GM23338 (cell line): ENCODE data around the gene SLC25A22. TPM values are rescaled to one million over a fixed set of nuclear protein-coding genes. Genes with fewer than 3 reads are reported as not detected.

Experiments used
- ATAC-seq: fragments of 200-7000 bp; cut with Tn5 transposase; 3 replicates; pipeline ENCODE4 v1.9.1; 2020
- DNase-seq: peaks from one replicate; pipeline ENCODE4 v3.0.0-alpha.2; 2015; ENCODE audit warnings: low spot score
- H2AFZ ChIP-seq: fragments of 200-600 bp; sonication (generic); 2 replicates; pipeline ENCODE4 v1.8.0; 2016; ENCODE audit warnings: antibody characterized with exemption, mild to moderate bottlenecking, moderate library complexity
- H3F3A ChIP-seq: fragments of 200-600 bp; sonication (generic); replicated peaks from 2 replicates; pipeline ENCODE4 v1.8.0; 2017; ENCODE audit warnings: antibody characterized with exemption, mixed run types, low read depth
- H3K27ac ChIP-seq: fragments of 200-600 bp; sonication (generic); 2 replicates; pipeline ENCODE4 v1.6.1; 2016; ENCODE audit warnings: low read depth
- H3K27me3 ChIP-seq: fragments of 200-600 bp; sonication (generic); 2 replicates; pipeline ENCODE4 v1.8.0; 2016; ENCODE audit warnings: mild to moderate bottlenecking, mixed run types, moderate library complexity; ENCODE audit not compliant: insufficient read depth
- H3K36me3 ChIP-seq: fragments of 200-600 bp; sonication (generic); 2 replicates; pipeline ENCODE4 v1.8.0; 2016; ENCODE audit warnings: mild to moderate bottlenecking; ENCODE audit not compliant: insufficient read depth
- H3K4me1 ChIP-seq: fragments of 200-600 bp; sonication (generic); 2 replicates; pipeline ENCODE4 v1.8.0; 2016; ENCODE audit warnings: mild to moderate bottlenecking, moderate library complexity; ENCODE audit not compliant: insufficient read depth
- H3K4me2 ChIP-seq: fragments of 200-600 bp; sonication (generic); 2 replicates; pipeline ENCODE4 v1.7.1; 2017; ENCODE audit warnings: mixed run types
- H3K4me3 ChIP-seq: fragments of 200-600 bp; sonication (generic); 2 replicates; pipeline ENCODE4 v1.6.1; 2016; ENCODE audit warnings: mixed run types
- H3K79me2 ChIP-seq: fragments of 200-600 bp; sonication (generic); replicated peaks from 2 replicates; pipeline ENCODE4 v1.8.0; 2017; ENCODE audit warnings: mild to moderate bottlenecking; ENCODE audit not compliant: insufficient read depth
- H3K9me2 ChIP-seq: fragments of 200-600 bp; sonication (generic); 2 replicates; pipeline ENCODE4 v1.8.0; 2017; ENCODE audit not compliant: insufficient read depth
- H4K20me1 ChIP-seq: fragments of 200-600 bp; sonication (generic); replicated peaks from 2 replicates; pipeline ENCODE4 v1.8.0; 2017; ENCODE audit warnings: mild to moderate bottlenecking; ENCODE audit not compliant: insufficient read depth
- H3K27ac Mint-ChIP-seq: 2 replicates; pipeline ENCODE4 v1.8.0; 2020; ENCODE audit warnings: inconsistent platforms, mild to moderate bottlenecking, moderate library complexity, mixed read lengths
- H3K27me3 Mint-ChIP-seq: 3 replicates; pipeline ENCODE4 v1.8.0; 2022; ENCODE audit warnings: low read depth, mild to moderate bottlenecking, moderate library complexity, mixed read lengths, inconsistent platforms; ENCODE audit not compliant: insufficient read depth, poor library complexity
- H3K36me3 Mint-ChIP-seq: 3 replicates; pipeline ENCODE4 v1.8.0; 2021; ENCODE audit warnings: low read depth, mild to moderate bottlenecking, inconsistent platforms, moderate library complexity, mixed read lengths
- H3K4me1 Mint-ChIP-seq: 3 replicates; pipeline ENCODE4 v1.8.0; 2020; ENCODE audit warnings: mild to moderate bottlenecking, inconsistent platforms, mixed read lengths
- H3K4me3 Mint-ChIP-seq: 3 replicates; pipeline ENCODE4 v1.8.0; 2021; ENCODE audit warnings: moderate library complexity, mild to moderate bottlenecking, inconsistent platforms, mixed read lengths
- H3K9me3 Mint-ChIP-seq: 3 replicates; pipeline ENCODE4 v1.8.0; 2020; ENCODE audit warnings: moderate library complexity, mild to moderate bottlenecking, inconsistent platforms, mixed read lengths
- CREB1 ChIP-seq: fragments of 250-450 bp; sonication (Bioruptor Pico); IDR thresholded peaks from 2 replicates; pipeline ENCODE4 v1.5.0; 2020; ENCODE audit warnings: low read depth, mild to moderate bottlenecking, moderate library complexity
- EZH2 ChIP-seq: fragments of 200-600 bp; sonication (generic); IDR thresholded peaks from one replicate; pipeline ENCODE4 v1.8.0; 2017; ENCODE audit warnings: antibody characterized with exemption, mild to moderate bottlenecking, low read depth; ENCODE audit not compliant: unreplicated experiment
- EZH2phosphoT487 ChIP-seq: fragments of 200-600 bp; sonication (generic); IDR thresholded peaks from one replicate; pipeline ENCODE4 v1.8.1; 2018; ENCODE audit warnings: antibody characterized with exemption; ENCODE audit not compliant: unreplicated experiment
- JUNB ChIP-seq: IDR thresholded peaks from one replicate; pipeline ENCODE4 v1.6.1; 2016; ENCODE audit warnings: antibody characterized with exemption; ENCODE audit not compliant: unreplicated experiment
- NANOG ChIP-seq: IDR thresholded peaks from 2 replicates; pipeline ENCODE4 v1.6.1; 2016; ENCODE audit warnings: antibody characterized with exemption, borderline replicate concordance
- POLR2AphosphoS5 ChIP-seq: IDR thresholded peaks from 2 replicates; pipeline ENCODE4 v1.6.1; 2016; ENCODE audit warnings: antibody characterized with exemption, low read depth
- STAT1 ChIP-seq: IDR thresholded peaks from one replicate; pipeline ENCODE4 v1.6.1; 2016; ENCODE audit warnings: antibody characterized with exemption; ENCODE audit not compliant: unreplicated experiment
- ZNF114 ChIP-seq: fragments of 250-450 bp; sonication (Bioruptor Pico); IDR thresholded peaks from 2 replicates; pipeline ENCODE4 v1.5.0; 2020; ENCODE audit warnings: mild to moderate bottlenecking, moderate library complexity
- ZNF331 ChIP-seq: fragments of 250-450 bp; sonication (Bioruptor Pico); IDR thresholded peaks from 2 replicates; pipeline ENCODE4 v1.5.0; 2020; ENCODE audit warnings: low read depth, mild to moderate bottlenecking, moderate library complexity
- polyA plus RNA-seq: library from polyadenylated mRNA; unstranded; fragments of >200 nt; fragmentation: Nextera tagmentation; extraction: Ambion mirVana; gene quantifications from 2 replicates; pipeline ENCODE4 v1.2.1, GENCODE V29; 2016
- total RNA-seq: library from RNA; depleted of rRNA; stranded (reverse); fragments of >200 nt; shearing (Covaris generic); gene quantifications from 2 replicates; pipeline ENCODE4 v1.2.3, GENCODE V29; 2014
- TF ChIP-seq, protein P1 (sequence below), 2 experiments: fragments of 200-600 bp in 1 of 2; sonication (generic) in 1 of 2; conservative IDR thresholded peaks; 2 replicates each; pipeline versions ENCODE4 v1.5.1 to v1.6.1; 2016 to 2017; ENCODE audit warnings: antibody characterized with exemption in 2 of 2, low read depth in 2 of 2, mild to moderate bottlenecking in 2 of 2, moderate library complexity in 1 of 2
- TF ChIP-seq, protein P2 (sequence below): IDR thresholded peaks from 2 replicates; pipeline ENCODE4 v1.6.1; 2016; ENCODE audit warnings: antibody characterized with exemption
- TF ChIP-seq, protein P3 (sequence below): fragments of 250-450 bp; sonication (Bioruptor Pico); IDR thresholded peaks from 2 replicates; pipeline ENCODE4 v1.5.0; 2020; ENCODE audit warnings: mild to moderate bottlenecking, moderate library complexity
- TF ChIP-seq, protein P4 (sequence below): IDR thresholded peaks from one replicate; pipeline ENCODE4 v1.6.1; 2018; ENCODE audit warnings: antibody characterized with exemption; ENCODE audit not compliant: unreplicated experiment

Gene SLC25A22
- total and polyA plus RNA-seq, 2 experiments from 2014 or later: 21.0 to 46.4 TPM

DNA sequence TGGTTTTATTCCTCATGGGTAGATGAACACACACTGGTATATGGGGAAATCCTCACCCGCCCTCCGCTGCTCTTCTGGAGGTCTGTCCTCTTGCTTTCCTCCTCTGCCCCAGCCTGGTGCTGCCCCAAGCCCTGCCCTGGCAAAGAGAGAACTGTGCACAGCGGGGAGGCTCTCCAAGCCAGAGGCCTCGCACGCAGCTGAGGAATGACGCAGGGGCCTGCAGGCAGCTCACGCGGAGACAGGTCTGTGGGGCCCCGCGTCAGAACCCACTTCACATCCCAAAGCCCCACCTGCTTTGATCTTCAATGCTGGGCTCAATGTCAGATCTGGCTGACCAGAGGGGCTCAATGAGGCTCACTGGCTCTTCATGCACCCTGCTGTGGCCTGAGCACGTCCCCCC is 30.8 kb downstream of the SLC25A22 start:
- H3K4me1 Mint-ChIP-seq: peaks cover 9% of the 10 kb centered on the region
- H3K4me3 Mint-ChIP-seq: no peak overlapping the region
- peaks cover 75% of the 10 kb centered on the region for H3K36me3 Mint-ChIP-seq
- H3K9me3 Mint-ChIP-seq: no peaks in the 10 kb centered on the region
- no peak overlapping the region for H3K27ac ChIP-seq
- peaks cover 46% of the 10 kb centered on the region for H3F3A ChIP-seq
- peaks cover 30% of the 10 kb centered on the region for H3K27me3 Mint-ChIP-seq
- no peaks in the 10 kb centered on the region for H3K27me3 ChIP-seq
- no peaks in the 10 kb centered on the region for H3K79me2 ChIP-seq
- no peak overlapping the region for H2AFZ ChIP-seq
- H3K27ac Mint-ChIP-seq: no peak overlapping the region
- H4K20me1 ChIP-seq: peaks cover 6% of the 10 kb centered on the region; the same call in 1 of the 2 replicates
- no peaks in the 10 kb centered on the region for H3K9me2 ChIP-seq
- no peak for TF ChIP-seq EZH2
- TF ChIP-seq JUNB: no peak
- no peak for TF ChIP-seq STAT1
- TF ChIP-seq, protein P1, sequence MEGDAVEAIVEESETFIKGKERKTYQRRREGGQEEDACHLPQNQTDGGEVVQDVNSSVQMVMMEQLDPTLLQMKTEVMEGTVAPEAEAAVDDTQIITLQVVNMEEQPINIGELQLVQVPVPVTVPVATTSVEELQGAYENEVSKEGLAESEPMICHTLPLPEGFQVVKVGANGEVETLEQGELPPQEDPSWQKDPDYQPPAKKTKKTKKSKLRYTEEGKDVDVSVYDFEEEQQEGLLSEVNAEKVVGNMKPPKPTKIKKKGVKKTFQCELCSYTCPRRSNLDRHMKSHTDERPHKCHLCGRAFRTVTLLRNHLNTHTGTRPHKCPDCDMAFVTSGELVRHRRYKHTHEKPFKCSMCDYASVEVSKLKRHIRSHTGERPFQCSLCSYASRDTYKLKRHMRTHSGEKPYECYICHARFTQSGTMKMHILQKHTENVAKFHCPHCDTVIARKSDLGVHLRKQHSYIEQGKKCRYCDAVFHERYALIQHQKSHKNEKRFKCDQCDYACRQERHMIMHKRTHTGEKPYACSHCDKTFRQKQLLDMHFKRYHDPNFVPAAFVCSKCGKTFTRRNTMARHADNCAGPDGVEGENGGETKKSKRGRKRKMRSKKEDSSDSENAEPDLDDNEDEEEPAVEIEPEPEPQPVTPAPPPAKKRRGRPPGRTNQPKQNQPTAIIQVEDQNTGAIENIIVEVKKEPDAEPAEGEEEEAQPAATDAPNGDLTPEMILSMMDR (conservative IDR thresholded peaks at IDR 0.05; ENCODE audit: low read depth in 2 of 2): no peak
- no peak for TF ChIP-seq ZNF331
- no peak for TF ChIP-seq POLR2AphosphoS5
- TF ChIP-seq CREB1 (CRISPR knock-in tag): no peak
- no peak for TF ChIP-seq EZH2phosphoT487
- TF ChIP-seq, protein P2, sequence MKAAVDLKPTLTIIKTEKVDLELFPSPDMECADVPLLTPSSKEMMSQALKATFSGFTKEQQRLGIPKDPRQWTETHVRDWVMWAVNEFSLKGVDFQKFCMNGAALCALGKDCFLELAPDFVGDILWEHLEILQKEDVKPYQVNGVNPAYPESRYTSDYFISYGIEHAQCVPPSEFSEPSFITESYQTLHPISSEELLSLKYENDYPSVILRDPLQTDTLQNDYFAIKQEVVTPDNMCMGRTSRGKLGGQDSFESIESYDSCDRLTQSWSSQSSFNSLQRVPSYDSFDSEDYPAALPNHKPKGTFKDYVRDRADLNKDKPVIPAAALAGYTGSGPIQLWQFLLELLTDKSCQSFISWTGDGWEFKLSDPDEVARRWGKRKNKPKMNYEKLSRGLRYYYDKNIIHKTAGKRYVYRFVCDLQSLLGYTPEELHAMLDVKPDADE: no peak
- TF ChIP-seq, protein P3, sequence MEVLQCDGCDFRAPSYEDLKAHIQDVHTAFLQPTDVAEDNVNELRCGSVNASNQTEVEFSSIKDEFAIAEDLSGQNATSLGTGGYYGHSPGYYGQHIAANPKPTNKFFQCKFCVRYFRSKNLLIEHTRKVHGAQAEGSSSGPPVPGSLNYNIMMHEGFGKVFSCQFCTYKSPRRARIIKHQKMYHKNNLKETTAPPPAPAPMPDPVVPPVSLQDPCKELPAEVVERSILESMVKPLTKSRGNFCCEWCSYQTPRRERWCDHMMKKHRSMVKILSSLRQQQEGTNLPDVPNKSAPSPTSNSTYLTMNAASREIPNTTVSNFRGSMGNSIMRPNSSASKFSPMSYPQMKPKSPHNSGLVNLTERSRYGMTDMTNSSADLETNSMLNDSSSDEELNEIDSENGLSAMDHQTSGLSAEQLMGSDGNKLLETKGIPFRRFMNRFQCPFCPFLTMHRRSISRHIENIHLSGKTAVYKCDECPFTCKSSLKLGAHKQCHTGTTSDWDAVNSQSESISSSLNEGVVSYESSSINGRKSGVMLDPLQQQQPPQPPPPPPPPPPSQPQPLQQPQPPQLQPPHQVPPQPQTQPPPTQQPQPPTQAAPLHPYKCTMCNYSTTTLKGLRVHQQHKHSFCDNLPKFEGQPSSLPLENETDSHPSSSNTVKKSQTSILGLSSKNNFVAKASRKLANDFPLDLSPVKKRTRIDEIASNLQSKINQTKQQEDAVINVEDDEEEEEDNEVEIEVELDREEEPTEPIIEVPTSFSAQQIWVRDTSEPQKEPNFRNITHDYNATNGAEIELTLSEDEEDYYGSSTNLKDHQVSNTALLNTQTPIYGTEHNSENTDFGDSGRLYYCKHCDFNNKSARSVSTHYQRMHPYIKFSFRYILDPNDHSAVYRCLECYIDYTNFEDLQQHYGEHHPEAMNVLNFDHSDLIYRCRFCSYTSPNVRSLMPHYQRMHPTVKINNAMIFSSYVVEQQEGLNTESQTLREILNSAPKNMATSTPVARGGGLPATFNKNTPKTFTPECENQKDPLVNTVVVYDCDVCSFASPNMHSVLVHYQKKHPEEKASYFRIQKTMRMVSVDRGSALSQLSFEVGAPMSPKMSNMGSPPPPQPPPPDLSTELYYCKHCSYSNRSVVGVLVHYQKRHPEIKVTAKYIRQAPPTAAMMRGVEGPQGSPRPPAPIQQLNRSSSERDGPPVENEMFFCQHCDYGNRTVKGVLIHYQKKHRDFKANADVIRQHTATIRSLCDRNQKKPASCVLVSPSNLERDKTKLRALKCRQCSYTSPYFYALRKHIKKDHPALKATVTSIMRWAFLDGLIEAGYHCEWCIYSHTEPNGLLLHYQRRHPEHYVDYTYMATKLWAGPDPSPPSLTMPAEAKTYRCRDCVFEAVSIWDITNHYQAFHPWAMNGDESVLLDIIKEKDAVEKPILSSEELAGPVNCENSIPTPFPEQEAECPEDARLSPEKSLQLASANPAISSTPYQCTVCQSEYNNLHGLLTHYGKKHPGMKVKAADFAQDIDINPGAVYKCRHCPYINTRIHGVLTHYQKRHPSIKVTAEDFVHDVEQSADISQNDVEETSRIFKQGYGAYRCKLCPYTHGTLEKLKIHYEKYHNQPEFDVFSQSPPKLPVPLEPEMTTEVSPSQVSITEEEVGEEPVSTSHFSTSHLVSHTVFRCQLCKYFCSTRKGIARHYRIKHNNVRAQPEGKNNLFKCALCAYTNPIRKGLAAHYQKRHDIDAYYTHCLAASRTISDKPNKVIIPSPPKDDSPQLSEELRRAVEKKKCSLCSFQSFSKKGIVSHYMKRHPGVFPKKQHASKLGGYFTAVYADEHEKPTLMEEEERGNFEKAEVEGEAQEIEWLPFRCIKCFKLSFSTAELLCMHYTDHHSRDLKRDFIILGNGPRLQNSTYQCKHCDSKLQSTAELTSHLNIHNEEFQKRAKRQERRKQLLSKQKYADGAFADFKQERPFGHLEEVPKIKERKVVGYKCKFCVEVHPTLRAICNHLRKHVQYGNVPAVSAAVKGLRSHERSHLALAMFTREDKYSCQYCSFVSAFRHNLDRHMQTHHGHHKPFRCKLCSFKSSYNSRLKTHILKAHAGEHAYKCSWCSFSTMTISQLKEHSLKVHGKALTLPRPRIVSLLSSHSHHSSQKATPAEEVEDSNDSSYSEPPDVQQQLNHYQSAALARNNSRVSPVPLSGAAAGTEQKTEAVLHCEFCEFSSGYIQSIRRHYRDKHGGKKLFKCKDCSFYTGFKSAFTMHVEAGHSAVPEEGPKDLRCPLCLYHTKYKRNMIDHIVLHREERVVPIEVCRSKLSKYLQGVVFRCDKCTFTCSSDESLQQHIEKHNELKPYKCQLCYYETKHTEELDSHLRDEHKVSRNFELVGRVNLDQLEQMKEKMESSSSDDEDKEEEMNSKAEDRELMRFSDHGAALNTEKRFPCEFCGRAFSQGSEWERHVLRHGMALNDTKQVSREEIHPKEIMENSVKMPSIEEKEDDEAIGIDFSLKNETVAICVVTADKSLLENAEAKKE: no peak
- no peak for TF ChIP-seq ZNF114 (CRISPR knock-in tag)
- TF ChIP-seq NANOG: no peak
- TF ChIP-seq, protein P4, sequence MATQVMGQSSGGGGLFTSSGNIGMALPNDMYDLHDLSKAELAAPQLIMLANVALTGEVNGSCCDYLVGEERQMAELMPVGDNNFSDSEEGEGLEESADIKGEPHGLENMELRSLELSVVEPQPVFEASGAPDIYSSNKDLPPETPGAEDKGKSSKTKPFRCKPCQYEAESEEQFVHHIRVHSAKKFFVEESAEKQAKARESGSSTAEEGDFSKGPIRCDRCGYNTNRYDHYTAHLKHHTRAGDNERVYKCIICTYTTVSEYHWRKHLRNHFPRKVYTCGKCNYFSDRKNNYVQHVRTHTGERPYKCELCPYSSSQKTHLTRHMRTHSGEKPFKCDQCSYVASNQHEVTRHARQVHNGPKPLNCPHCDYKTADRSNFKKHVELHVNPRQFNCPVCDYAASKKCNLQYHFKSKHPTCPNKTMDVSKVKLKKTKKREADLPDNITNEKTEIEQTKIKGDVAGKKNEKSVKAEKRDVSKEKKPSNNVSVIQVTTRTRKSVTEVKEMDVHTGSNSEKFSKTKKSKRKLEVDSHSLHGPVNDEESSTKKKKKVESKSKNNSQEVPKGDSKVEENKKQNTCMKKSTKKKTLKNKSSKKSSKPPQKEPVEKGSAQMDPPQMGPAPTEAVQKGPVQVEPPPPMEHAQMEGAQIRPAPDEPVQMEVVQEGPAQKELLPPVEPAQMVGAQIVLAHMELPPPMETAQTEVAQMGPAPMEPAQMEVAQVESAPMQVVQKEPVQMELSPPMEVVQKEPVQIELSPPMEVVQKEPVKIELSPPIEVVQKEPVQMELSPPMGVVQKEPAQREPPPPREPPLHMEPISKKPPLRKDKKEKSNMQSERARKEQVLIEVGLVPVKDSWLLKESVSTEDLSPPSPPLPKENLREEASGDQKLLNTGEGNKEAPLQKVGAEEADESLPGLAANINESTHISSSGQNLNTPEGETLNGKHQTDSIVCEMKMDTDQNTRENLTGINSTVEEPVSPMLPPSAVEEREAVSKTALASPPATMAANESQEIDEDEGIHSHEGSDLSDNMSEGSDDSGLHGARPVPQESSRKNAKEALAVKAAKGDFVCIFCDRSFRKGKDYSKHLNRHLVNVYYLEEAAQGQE: no peak
- ATAC-seq (no peak), DNase-seq (no peak)
- H3K4me2 ChIP-seq: no peak overlapping the region
- peaks cover 7% of the 10 kb centered on the region for H3K4me1 ChIP-seq
- no peak overlapping the region for H3K4me3 ChIP-seq
- H3K36me3 ChIP-seq: peaks cover 18% of the 10 kb centered on the region
